Measurements from ENCODE around the gene MAP3K20. TPM values are rescaled to one million over a fixed set of nuclear protein-coding genes. Genes with fewer than 3 reads are reported as not detected.

MAP3K20 gene
- total and polyA plus RNA-seq, 2 of the 4 experiments (the other 2 are of a cell fraction): 27.5 to 84.4 TPM

DNA sequence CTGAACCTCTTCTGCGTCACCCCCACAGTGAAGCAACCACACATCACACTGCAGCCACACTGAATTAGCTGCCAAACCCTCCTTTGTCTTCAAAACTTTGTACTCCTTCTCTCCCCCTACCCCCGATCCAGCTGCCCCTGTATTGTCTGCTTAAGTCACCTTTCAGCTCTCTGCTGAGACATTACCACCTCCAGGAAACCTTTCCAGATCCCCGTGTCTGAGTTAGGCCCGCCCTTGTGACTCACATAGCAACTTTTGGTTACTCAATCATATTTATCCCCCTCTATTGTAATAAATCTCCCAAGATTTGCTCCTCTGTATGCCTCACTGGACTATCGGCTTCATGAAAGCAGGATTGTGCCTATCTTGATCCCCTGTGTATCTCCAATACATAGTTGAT, 196.2 kb downstream of the MAP3K20 start:
- no peak for TF ChIP-seq POLR2A (IDR thresholded peaks at IDR 0.05; ENCODE audit: low read depth, low read length)
- no peak for TF ChIP-seq SMC3 (IDR thresholded peaks at IDR 0.05; ENCODE audit: low read depth, low read length)
- TF ChIP-seq CHD1 (IDR thresholded peaks at IDR 0.05; ENCODE audit: low read depth, low read length): no peak
- TF ChIP-seq, protein P1, sequence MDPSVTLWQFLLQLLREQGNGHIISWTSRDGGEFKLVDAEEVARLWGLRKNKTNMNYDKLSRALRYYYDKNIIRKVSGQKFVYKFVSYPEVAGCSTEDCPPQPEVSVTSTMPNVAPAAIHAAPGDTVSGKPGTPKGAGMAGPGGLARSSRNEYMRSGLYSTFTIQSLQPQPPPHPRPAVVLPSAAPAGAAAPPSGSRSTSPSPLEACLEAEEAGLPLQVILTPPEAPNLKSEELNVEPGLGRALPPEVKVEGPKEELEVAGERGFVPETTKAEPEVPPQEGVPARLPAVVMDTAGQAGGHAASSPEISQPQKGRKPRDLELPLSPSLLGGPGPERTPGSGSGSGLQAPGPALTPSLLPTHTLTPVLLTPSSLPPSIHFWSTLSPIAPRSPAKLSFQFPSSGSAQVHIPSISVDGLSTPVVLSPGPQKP (IDR thresholded peaks at IDR 0.05; ENCODE audit: borderline replicate concordance, low read depth, low read length): no peak
- TF ChIP-seq MAFK (IDR thresholded peaks at IDR 0.05; ENCODE audit: low read depth, low read length): no peak
- TF ChIP-seq BHLHE40 (IDR thresholded peaks at IDR 0.05; ENCODE audit: low read depth, low read length): no peak
- no peak for TF ChIP-seq RFX5 (IDR thresholded peaks at IDR 0.05; ENCODE audit: low read depth, low read length)
- no peak for TF ChIP-seq MXI1 (IDR thresholded peaks at IDR 0.05; ENCODE audit: borderline replicate concordance, low read depth, low read length)
- TF ChIP-seq CEBPB (IDR thresholded peaks at IDR 0.05; ENCODE audit: low read depth, low read length): no peak
- TF ChIP-seq NFE2L2 (IDR thresholded peaks at IDR 0.05; ENCODE audit: low read depth, low read length): no peak
- no peak for TF ChIP-seq RCOR1 (IDR thresholded peaks at IDR 0.05; ENCODE audit: insufficient replicate concordance, low read length)
- TF ChIP-seq USF2 (IDR thresholded peaks at IDR 0.05; ENCODE audit: low read depth, low read length): no peak
- no peak for TF ChIP-seq FOS (IDR thresholded peaks at IDR 0.05; ENCODE audit: low read depth, low read length)
- no peak for TF ChIP-seq CTCF (conservative IDR thresholded peaks at IDR 0.05; ENCODE audit: low read depth, low read length)
- TF ChIP-seq RAD21 (IDR thresholded peaks at IDR 0.05; ENCODE audit: low read length): no peak
- no peak for TF ChIP-seq MAZ (IDR thresholded peaks at IDR 0.05; ENCODE audit: borderline replicate concordance, low read depth, low read length)
- Histone ChIP-seq H3K4me1 (ENCODE audit: control insufficient read depth, insufficient read depth, low read length) (no peaks in the 10 kb centered on the region), H3K27ac (ENCODE audit: insufficient read depth, low read length) (no peak overlapping the region), H3K27me3 (ENCODE audit: control insufficient read depth, insufficient read depth, low read length) (no peaks in the 10 kb centered on the region; the same call in 1 of the 2 replicates), H3K56ac (ENCODE audit: extremely low read depth, insufficient read depth, low read length) (no peak overlapping the region), H4K8ac (ENCODE audit: low read depth in 2 of 2, low read length in 2 of 2) (no peak overlapping the region), H2BK5ac (ENCODE audit: low read depth, low read length, poor library complexity, severe bottlenecking) (no peak overlapping the region), H2AFZ (replicated peaks; ENCODE audit: low read length, poor library complexity) (no peak overlapping the region), H2AK9ac (replicated peaks; ENCODE audit: low read depth, low read length, poor library complexity) (no peak overlapping the region), H3K18ac (ENCODE audit: low read depth, low read length) (no peak overlapping the region), H3K23ac (ENCODE audit: low read depth, low read length) (no peak overlapping the region), H4K20me1 (ENCODE audit: insufficient read depth, low read length) (no peaks in the 10 kb centered on the region), H2BK15ac (ENCODE audit: low read depth, low read length) (no peak overlapping the region), H2AK5ac (ENCODE audit: low read depth, low read length) (no peak overlapping the region), H3K79me1 (ENCODE audit: low read depth in 1 of 2, low read length in 2 of 2) (no peaks in the 10 kb centered on the region), H3K4ac (ENCODE audit: low read depth, low read length) (no peak overlapping the region), H3K9ac (ENCODE audit: low read depth, low read length) (no peak overlapping the region), H3K36me3 (ENCODE audit: control insufficient read depth, insufficient read depth, low read length) (no peaks in the 10 kb centered on the region), H4K91ac (ENCODE audit: insufficient read depth, low read depth, low read length) (no peak overlapping the region), H3K4me3 (ENCODE audit: insufficient read depth, low read depth, low read length) (no peak overlapping the region), H3K4me2 (ENCODE audit: low read depth, low read length) (no peak overlapping the region), H2BK20ac (ENCODE audit: low read depth, low read length) (no peak overlapping the region), H3K9me1 (ENCODE audit: insufficient read depth, low read length) (no peaks in the 10 kb centered on the region), H4K5ac (ENCODE audit: low read depth, low read length) (no peak overlapping the region), H3K9me3 (ENCODE audit: control insufficient read depth, insufficient read depth, low read length) (peaks cover 4% of the 10 kb centered on the region), H2BK120ac (ENCODE audit: low read depth, low read length) (no peak overlapping the region), H3K14ac (replicated peaks; ENCODE audit: low read depth, low read length) (no peak overlapping the region)
- BruUV-seq (replicated peaks): no TSS peak
- dilution Hi-C loops (cut with HindIII; ENCODE audit: low sequenced_read_pairs, unreplicated experiment): no loop called here
- DNase-seq: no peak
- no peak for ATAC-seq (ENCODE audit: low read depth)
- in situ Hi-C loops (cut with MboI; ENCODE audit: low sequenced_read_pairs): no loop called here
- intact Hi-C loops (cut with micrococcal nuclease): no loop called here
- WGBS, 2 experiments (ENCODE audit: extremely low coverage in 2 of 2, insufficient read length in 1 of 2): 79% methylated on average over 4 of the region's 5 CpGs; no CpG with 5 or more reads in 1 of the 2 experiments
- CTCF ChIA-PET: no interaction called here
- POLR2A ChIA-PET (ENCODE audit: unreplicated experiment): no interaction called here
